ENCODE data around the gene TCP11L1. TPM values are rescaled to one million over a fixed set of nuclear protein-coding genes. Genes with fewer than 3 reads are reported as not detected.
A peak's percentile ranks its signal among the peaks of the same experiment; 100 is the strongest.

TCP11L1 gene
- total RNA-seq, 2 donors from 2014 or later: 54.0 to 63.7 TPM

DNA sequence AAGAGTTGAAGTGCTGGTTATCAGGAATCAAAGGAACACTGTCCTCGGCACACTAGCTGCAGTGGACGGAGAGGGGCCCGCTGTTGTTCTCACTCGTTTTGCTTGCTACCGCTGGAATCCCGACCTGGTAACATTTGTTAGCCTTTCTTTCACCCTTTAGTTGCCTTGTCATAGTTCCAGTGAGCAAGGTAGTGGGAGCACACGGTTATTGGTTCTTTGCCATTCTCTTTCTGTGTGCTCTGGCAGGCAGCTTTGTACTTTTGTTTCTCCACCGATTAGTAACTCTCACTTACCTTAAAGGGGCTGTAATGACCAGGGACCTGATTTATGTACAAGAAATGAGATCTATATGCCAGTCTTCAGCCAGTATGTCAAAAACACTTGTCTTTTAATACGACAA is 21.9 kb upstream of the TCP11L1 start:
- Histone ChIP-seq H3K4me1 (ENCODE audit: control insufficient read depth, insufficient read depth, low read length) (peaks cover 3% of the 10 kb centered on the region), H3K4me3 (ENCODE audit: low read length) (peak overlapping the region; percentile 77), H3K27me3 (ENCODE audit: control insufficient read depth, insufficient read depth, low read length, poor library complexity, severe bottlenecking) (peaks cover 18% of the 10 kb centered on the region), H3K9me3 (ENCODE audit: control insufficient read depth, low read length) (no peaks in the 10 kb centered on the region), H3K27ac (ENCODE audit: low read depth, low read length) (no peak overlapping the region), H3K9ac (ENCODE audit: extremely low read depth, low read length, poor library complexity, severe bottlenecking) (no peak overlapping the region), H3K36me3 (ENCODE audit: control insufficient read depth, insufficient read depth, low read length) (no peaks in the 10 kb centered on the region)
- peak overlapping the region; percentile 68 for H3K4me3 Mint-ChIP-seq
- peaks cover 32% of the 10 kb centered on the region for H3K27me3 Mint-ChIP-seq (ENCODE audit: insufficient read depth)
- peaks cover 2% of the 10 kb centered on the region for H3K9me3 Mint-ChIP-seq
- peaks cover 18% of the 10 kb centered on the region for H3K4me1 Mint-ChIP-seq
- no peaks in the 10 kb centered on the region for H3K36me3 Mint-ChIP-seq (ENCODE audit: low read depth)
- DNase-seq: no peak
- no peak overlapping the region for H3K27ac Mint-ChIP-seq
- TF ChIP-seq, protein P1, sequence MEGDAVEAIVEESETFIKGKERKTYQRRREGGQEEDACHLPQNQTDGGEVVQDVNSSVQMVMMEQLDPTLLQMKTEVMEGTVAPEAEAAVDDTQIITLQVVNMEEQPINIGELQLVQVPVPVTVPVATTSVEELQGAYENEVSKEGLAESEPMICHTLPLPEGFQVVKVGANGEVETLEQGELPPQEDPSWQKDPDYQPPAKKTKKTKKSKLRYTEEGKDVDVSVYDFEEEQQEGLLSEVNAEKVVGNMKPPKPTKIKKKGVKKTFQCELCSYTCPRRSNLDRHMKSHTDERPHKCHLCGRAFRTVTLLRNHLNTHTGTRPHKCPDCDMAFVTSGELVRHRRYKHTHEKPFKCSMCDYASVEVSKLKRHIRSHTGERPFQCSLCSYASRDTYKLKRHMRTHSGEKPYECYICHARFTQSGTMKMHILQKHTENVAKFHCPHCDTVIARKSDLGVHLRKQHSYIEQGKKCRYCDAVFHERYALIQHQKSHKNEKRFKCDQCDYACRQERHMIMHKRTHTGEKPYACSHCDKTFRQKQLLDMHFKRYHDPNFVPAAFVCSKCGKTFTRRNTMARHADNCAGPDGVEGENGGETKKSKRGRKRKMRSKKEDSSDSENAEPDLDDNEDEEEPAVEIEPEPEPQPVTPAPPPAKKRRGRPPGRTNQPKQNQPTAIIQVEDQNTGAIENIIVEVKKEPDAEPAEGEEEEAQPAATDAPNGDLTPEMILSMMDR (conservative IDR thresholded peaks at IDR 0.05): no peak
- 69 to 73% methylated on average over 8 to 9 of the region's 9 CpGs for WGBS, 2 experiments (ENCODE audit: insufficient coverage in 1 of 2, insufficient read length in 1 of 2)

DNA sequence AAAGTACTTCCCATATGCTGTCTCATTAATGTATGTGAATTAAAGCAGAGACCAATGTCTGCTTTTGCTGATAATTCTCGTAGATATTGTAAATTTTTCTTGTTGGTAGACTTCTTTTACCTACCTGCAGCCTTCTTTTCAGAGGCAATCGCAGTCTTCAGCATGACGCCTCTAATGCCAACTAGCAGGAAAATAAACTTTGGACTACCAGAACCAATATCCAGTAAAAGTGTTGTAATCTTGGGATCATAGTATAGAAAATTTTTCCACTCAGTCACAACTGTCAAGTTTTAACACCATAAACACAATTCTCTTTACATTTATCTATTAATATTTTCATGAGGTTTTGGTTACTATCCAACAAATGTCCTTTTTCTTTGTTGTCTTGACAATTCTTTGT is 21.4 kb upstream of the TCP11L1 start:
- no peak overlapping the region for H3K27ac Mint-ChIP-seq
- TF ChIP-seq, protein P1 (conservative IDR thresholded peaks at IDR 0.05): no peak
- H3K27ac ChIP-seq (ENCODE audit: low read depth, low read length): no peak overlapping the region
- no peaks in the 10 kb centered on the region for H3K9me3 Mint-ChIP-seq
- H3K4me1 ChIP-seq (ENCODE audit: control insufficient read depth, insufficient read depth, low read length): peaks cover 3% of the 10 kb centered on the region
- no peaks in the 10 kb centered on the region for H3K36me3 ChIP-seq (ENCODE audit: control insufficient read depth, insufficient read depth, low read length)
- H3K27me3 ChIP-seq (ENCODE audit: control insufficient read depth, insufficient read depth, low read length, poor library complexity, severe bottlenecking): peaks cover 18% of the 10 kb centered on the region
- no peak for DNase-seq
- H3K4me3 Mint-ChIP-seq: no peak overlapping the region
- H3K36me3 Mint-ChIP-seq (ENCODE audit: low read depth): no peaks in the 10 kb centered on the region
- peaks cover 32% of the 10 kb centered on the region for H3K27me3 Mint-ChIP-seq (ENCODE audit: insufficient read depth)
- WGBS, 2 experiments (ENCODE audit: insufficient coverage in 1 of 2, insufficient read length in 1 of 2): 83% methylated on average over 3 of the region's 3 CpGs; no CpG with 5 or more reads in 1 of the 2 experiments
- no peaks in the 10 kb centered on the region for H3K9me3 ChIP-seq (ENCODE audit: control insufficient read depth, low read length)
- H3K9ac ChIP-seq (ENCODE audit: extremely low read depth, low read length, poor library complexity, severe bottlenecking): no peak overlapping the region
- no peak overlapping the region for H3K4me3 ChIP-seq (ENCODE audit: low read length)
- peaks cover 18% of the 10 kb centered on the region for H3K4me1 Mint-ChIP-seq

DNA sequence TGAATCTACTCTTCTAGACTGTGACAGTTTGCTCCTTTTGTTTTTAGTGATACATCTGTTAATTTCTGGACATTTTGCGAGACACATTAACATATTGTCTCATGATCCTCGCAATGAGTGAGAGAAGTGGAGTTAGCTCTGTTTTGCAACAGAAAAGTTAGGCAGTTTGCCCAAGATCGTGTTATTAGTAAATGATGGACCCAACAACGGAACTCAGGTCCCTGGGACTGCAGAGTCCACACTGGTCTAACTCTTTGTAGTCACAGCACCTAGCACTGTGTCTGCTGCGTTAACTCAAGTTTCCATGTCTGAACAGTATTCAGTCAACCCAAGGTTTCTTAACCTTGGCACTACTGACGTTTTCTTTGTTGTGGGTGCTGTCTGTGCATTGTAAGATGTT is 20.5 kb upstream of the TCP11L1 start:
- 93 to 95% methylated on average over 4 to 6 of the region's 6 CpGs for WGBS, 2 experiments (ENCODE audit: insufficient coverage in 1 of 2, insufficient read length in 1 of 2)
- Mint-ChIP-seq H3K9me3 (no peaks in the 10 kb centered on the region), H3K27me3 (ENCODE audit: insufficient read depth) (peaks cover 30% of the 10 kb centered on the region), H3K4me1 (peaks cover 22% of the 10 kb centered on the region), H3K27ac (no peak overlapping the region), H3K36me3 (ENCODE audit: low read depth) (no peaks in the 10 kb centered on the region), H3K4me3 (no peak overlapping the region)
- no peaks in the 10 kb centered on the region for H3K36me3 ChIP-seq (ENCODE audit: control insufficient read depth, insufficient read depth, low read length)
- peaks cover 18% of the 10 kb centered on the region for H3K27me3 ChIP-seq (ENCODE audit: control insufficient read depth, insufficient read depth, low read length, poor library complexity, severe bottlenecking)
- H3K4me3 ChIP-seq (ENCODE audit: low read length): no peak overlapping the region
- H3K27ac ChIP-seq (ENCODE audit: low read depth, low read length): no peak overlapping the region
- TF ChIP-seq, protein P1 (conservative IDR thresholded peaks at IDR 0.05): no peak
- no peaks in the 10 kb centered on the region for H3K9me3 ChIP-seq (ENCODE audit: control insufficient read depth, low read length)
- H3K4me1 ChIP-seq (ENCODE audit: control insufficient read depth, insufficient read depth, low read length): peaks cover 3% of the 10 kb centered on the region
- DNase-seq: no peak
- H3K9ac ChIP-seq (ENCODE audit: extremely low read depth, low read length, poor library complexity, severe bottlenecking): no peak overlapping the region

Measured in endodermal cell (in vitro differentiated cells).